GM21381 (cell line): Measurements from ENCODE around the gene CORO2B.
"Not testable (repeated sequence)": the region's sequence is repeated elsewhere in the genome, so short reads cannot be mapped to it uniquely, and the experiment has no call there.

Experiments used
- ATAC-seq: cut with Tn5 transposase; IDR thresholded peaks from one replicate; pipeline ENCODE4 v1.9.1; 2021; ENCODE audit warnings: mild to moderate bottlenecking, moderate library complexity; ENCODE audit not compliant: unreplicated experiment

CORO2B gene

GRCh38 chr15:68604840-68605478 is 26.2 kb downstream of the CORO2B start:
- not testable (repeated sequence) for ATAC-seq

- no peak for ATAC-seq
Observed at GRCh38 chr15:68606375-68606774, 27.6 kb downstream of the CORO2B start.

GRCh38 chr15:68608206-68608843 is 29.5 kb downstream of the CORO2B start:
- ATAC-seq, result no peak

GRCh38 chr15:68608844-68609232 is 30.0 kb downstream of the CORO2B start:
- ATAC-seq, result no peak

- ATAC-seq, result no peak
Observed at GRCh38 chr15:68609629-68610028, 30.8 kb downstream of the CORO2B start.

GRCh38 chr15:68610825-68611224 is 32.0 kb downstream of the CORO2B start:
- no peak for ATAC-seq

- ATAC-seq, result no peak
Observed at GRCh38 chr15:68612503-68612902, 33.7 kb downstream of the CORO2B start.

GRCh38 chr15:68612979-68613740 is 34.4 kb downstream of the CORO2B start:
- no peak for ATAC-seq

- no peak for ATAC-seq
Observed at GRCh38 chr15:68614286-68615035, 35.7 kb downstream of the CORO2B start.

- ATAC-seq, result no peak
Observed at GRCh38 chr15:68615301-68615700, 36.5 kb downstream of the CORO2B start.

- ATAC-seq, result no peak
Observed at GRCh38 chr15:68615811-68616210, 37.0 kb downstream of the CORO2B start.

- ATAC-seq, result no peak
Observed at GRCh38 chr15:68616397-68616796, 37.6 kb downstream of the CORO2B start.

- ATAC-seq, result no peak
Observed at GRCh38 chr15:68617001-68617400, 38.2 kb downstream of the CORO2B start.

GRCh38 chr15:68617777-68618176 is 39.0 kb downstream of the CORO2B start:
- no peak for ATAC-seq

GRCh38 chr15:68618394-68618793 is 39.6 kb downstream of the CORO2B start:
- ATAC-seq, result no peak

- ATAC-seq, result no peak
Observed at GRCh38 chr15:68618908-68619698, 40.3 kb downstream of the CORO2B start.

GRCh38 chr15:68620721-68621527 is 42.1 kb downstream of the CORO2B start:
- ATAC-seq, result no peak

- ATAC-seq, result no peak
Observed at GRCh38 chr15:68621535-68621934, 42.7 kb downstream of the CORO2B start.

GRCh38 chr15:68623301-68623892 is 44.6 kb downstream of the CORO2B start:
- no peak for ATAC-seq
